CD8-positive, alpha-beta memory T cell (primary cell): ENCODE measurements around the gene IFT81. TPM values are rescaled to one million over a fixed set of nuclear protein-coding genes. Genes with fewer than 3 reads are reported as not detected.
A peak's percentile ranks its signal among the peaks of the same experiment; 100 is the strongest.
"Not testable (repeated sequence)": the region's sequence is repeated elsewhere in the genome, so short reads cannot be mapped to it uniquely, and the experiment has no call there.

ENCODE experiments used
- CTCF ChIA-PET: fragments of 350-600 bp; sonication (Branson Sonifier 250); formaldehyde crosslinking; loops from one replicate; lab custom pipeline; 2021; ENCODE audit warnings: antibody characterized with exemption; lab: Charles Lee
- POLR2A ChIA-PET: fragments of 350-600 bp; sonication (Branson Sonifier 250); formaldehyde crosslinking; loops from one replicate; lab custom pipeline; 2021; ENCODE audit warnings: antibody characterized with exemption; lab: Charles Lee
- DNase-seq, 5 donors: peaks; one replicate each; pipeline versions ENCODE4 v3.0.0 to v3.0.0-alpha.2; 2020 to 2022; ENCODE audit warnings: mixed read lengths in 1 of 5
- H3K27ac ChIP-seq: one replicate; pipeline ENCODE4 v1.7.0; 2013; ENCODE audit warnings: low read depth, mild to moderate bottlenecking, low read length, moderate library complexity
- H3K27me3 ChIP-seq: 2 replicates; pipeline ENCODE4 v1.7.0; 2013; ENCODE audit warnings: low read length, mild to moderate bottlenecking; ENCODE audit not compliant: insufficient read depth, poor library complexity, severe bottlenecking
- H3K36me3 ChIP-seq: 2 replicates; pipeline ENCODE4 v1.7.0; 2013; ENCODE audit warnings: mild to moderate bottlenecking, low read length, moderate library complexity; ENCODE audit not compliant: insufficient read depth
- H3K4me1 ChIP-seq: 2 replicates; pipeline ENCODE4 v1.7.0; 2013; ENCODE audit warnings: mild to moderate bottlenecking, low read length, moderate library complexity; ENCODE audit not compliant: insufficient read depth
- H3K4me3 ChIP-seq: 2 replicates; pipeline ENCODE4 v1.7.0; 2013; ENCODE audit warnings: mild to moderate bottlenecking, low read length
- H3K9me3 ChIP-seq: 2 replicates; pipeline ENCODE4 v1.7.0; 2013; ENCODE audit warnings: mild to moderate bottlenecking, low read length
- H3K27ac Mint-ChIP-seq, 8 donors: one replicate each; pipeline ENCODE4 v1.8.0; 2020 to 2021; ENCODE audit warnings: mixed read lengths in 8 of 8, mild to moderate bottlenecking in 6 of 8, inconsistent platforms in 3 of 8, moderate library complexity in 3 of 8
- H3K27me3 Mint-ChIP-seq, 2 donors: one replicate each; pipeline ENCODE4 v1.8.0; 2020 to 2021; ENCODE audit warnings: mixed read lengths in 2 of 2, mild to moderate bottlenecking in 1 of 2, moderate library complexity in 1 of 2
- H3K36me3 Mint-ChIP-seq, 3 donors: one replicate each; pipeline ENCODE4 v1.8.0; 2020 to 2021; ENCODE audit warnings: mixed read lengths in 3 of 3, inconsistent platforms in 1 of 3, mild to moderate bottlenecking in 1 of 3
- H3K4me1 Mint-ChIP-seq, 3 donors: one replicate each; pipeline ENCODE4 v1.8.0; 2020 to 2021; ENCODE audit warnings: mixed read lengths in 3 of 3, inconsistent platforms in 1 of 3, mild to moderate bottlenecking in 1 of 3
- H3K4me3 Mint-ChIP-seq, 7 donors: one replicate each; pipeline ENCODE4 v1.8.0; 2020 to 2021; ENCODE audit warnings: mixed read lengths in 7 of 7, mild to moderate bottlenecking in 6 of 7, moderate library complexity in 4 of 7, inconsistent platforms in 2 of 7
- H3K9me3 Mint-ChIP-seq, 5 donors: one replicate each; pipeline ENCODE4 v1.8.0; 2020 to 2022; ENCODE audit warnings: mixed read lengths in 5 of 5, mild to moderate bottlenecking in 3 of 5, moderate library complexity in 2 of 5, inconsistent platforms in 1 of 5
- polyA plus RNA-seq: library from polyadenylated mRNA; unstranded; fragments of 300-500 nt; fragmentation: Illumina TruSeq; gene quantifications from one replicate; pipeline ENCODE4 v1.2.3, GENCODE V29; 2021
- total RNA-seq, 2 experiments: library from RNA; stranded (reverse); gene quantifications; one replicate each; pipeline ENCODE4 v1.2.3, GENCODE V29; 2021

The IFT81 gene
- total and polyA plus RNA-seq, 3 experiments from 2014 or later = 0.35 to 4.5 (median 3.7) TPM

DNA sequence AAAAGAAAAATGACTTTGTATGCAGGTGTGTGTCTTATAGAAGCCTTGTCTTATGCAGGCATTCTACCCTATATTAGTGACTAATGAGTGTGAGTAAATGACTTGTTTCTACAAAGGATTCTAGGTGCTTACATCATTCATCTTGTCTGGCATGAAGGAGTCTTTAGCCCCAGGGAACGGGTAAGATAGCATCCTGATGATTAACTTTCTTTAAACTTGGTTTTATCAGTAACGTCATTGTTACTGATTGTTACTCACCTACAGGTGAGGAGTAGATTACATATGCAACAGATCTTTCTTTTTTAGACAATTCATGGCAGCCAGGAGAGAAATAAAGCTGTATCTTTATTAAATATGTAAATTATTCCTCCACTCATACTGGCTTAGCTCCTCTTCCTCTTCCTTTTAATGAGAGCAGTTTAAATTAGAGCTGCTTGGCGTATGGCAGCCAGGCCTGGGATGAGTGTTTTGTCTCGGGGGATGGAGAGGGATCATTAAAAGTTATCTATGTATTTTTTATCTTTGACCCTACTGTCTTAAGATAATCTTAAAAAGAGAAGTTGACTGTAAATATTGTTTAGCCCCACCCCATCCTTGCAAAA is 99.7 kb downstream of the IFT81 start:
- no peaks in the 10 kb centered on the region for H3K9me3 Mint-ChIP-seq
- CTCF ChIA-PET = no interaction called here
- H3K27me3 ChIP-seq = no peaks in the 10 kb centered on the region
- H3K27ac Mint-ChIP-seq = peak overlapping the region in 1 of 8 donors; percentile 28
- no peaks in the 10 kb centered on the region for H3K9me3 ChIP-seq
- no peak overlapping the region for H3K4me3 ChIP-seq
- no peaks in the 10 kb centered on the region for H3K36me3 Mint-ChIP-seq
- H3K4me1 Mint-ChIP-seq = no peaks in the 10 kb centered on the region
- DNase-seq = no peak
- H3K27ac ChIP-seq = no peak overlapping the region
- no peaks in the 10 kb centered on the region for H3K4me1 ChIP-seq
- no peaks in the 10 kb centered on the region for H3K27me3 Mint-ChIP-seq
- no peaks in the 10 kb centered on the region for H3K36me3 ChIP-seq
- H3K4me3 Mint-ChIP-seq = no peak overlapping the region
- POLR2A ChIA-PET = no interaction called here

DNA sequence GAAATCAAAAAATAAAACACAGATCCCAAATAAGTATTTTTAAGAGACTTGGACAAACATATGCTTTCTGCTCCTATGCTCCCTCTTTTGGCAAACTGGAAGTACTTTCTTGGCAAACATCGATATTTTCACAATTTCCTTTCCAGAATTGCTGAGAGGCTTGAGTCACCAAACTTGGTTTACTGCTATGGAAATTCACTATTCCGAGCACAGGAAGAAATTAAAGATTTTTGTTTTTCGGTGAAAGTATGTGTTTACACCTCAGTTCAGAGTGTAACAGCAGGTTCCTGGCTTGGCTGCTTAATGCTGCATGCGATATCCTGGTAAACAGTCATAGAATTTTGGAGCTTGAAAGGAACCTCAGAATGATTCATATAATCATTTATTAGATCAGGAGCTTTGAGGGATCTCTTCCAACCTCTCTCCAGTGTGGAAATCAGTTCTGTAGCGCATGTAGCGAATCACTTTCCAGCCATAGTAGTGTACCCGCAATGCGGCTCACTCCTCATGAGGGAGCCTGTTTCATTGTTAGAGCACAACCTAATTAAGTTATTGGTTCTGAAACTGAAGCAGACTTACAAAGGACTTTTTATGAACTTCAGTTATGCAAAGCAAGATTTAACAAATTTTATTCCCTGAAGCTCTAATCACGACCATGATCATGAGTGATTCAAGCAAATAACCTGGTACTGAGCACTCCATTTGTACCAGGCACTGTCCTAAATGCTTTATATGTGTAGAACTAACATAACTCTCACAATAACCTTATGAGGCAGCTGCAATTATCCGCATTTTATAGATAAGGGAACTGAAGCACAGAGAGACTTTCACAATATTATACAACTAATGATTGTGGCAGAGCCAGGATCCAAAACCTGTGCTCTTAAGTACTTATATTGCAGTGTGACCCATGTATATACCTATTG is 100.5 kb downstream of the IFT81 start:
- Histone ChIP-seq H3K9me3 (no peaks in the 10 kb centered on the region), H3K4me3 (no peak overlapping the region), H3K27me3 (no peaks in the 10 kb centered on the region), H3K27ac (no peak overlapping the region), H3K4me1 (no peaks in the 10 kb centered on the region), H3K36me3 (no peaks in the 10 kb centered on the region)
- H3K4me1 Mint-ChIP-seq = no peaks in the 10 kb centered on the region
- POLR2A ChIA-PET = no interaction called here
- H3K27me3 Mint-ChIP-seq = no peaks in the 10 kb centered on the region
- no peak overlapping the region for H3K4me3 Mint-ChIP-seq
- H3K9me3 Mint-ChIP-seq = no peaks in the 10 kb centered on the region
- no peak overlapping the region for H3K27ac Mint-ChIP-seq
- CTCF ChIA-PET = no interaction called here
- no peaks in the 10 kb centered on the region for H3K36me3 Mint-ChIP-seq
- no peak for DNase-seq

DNA sequence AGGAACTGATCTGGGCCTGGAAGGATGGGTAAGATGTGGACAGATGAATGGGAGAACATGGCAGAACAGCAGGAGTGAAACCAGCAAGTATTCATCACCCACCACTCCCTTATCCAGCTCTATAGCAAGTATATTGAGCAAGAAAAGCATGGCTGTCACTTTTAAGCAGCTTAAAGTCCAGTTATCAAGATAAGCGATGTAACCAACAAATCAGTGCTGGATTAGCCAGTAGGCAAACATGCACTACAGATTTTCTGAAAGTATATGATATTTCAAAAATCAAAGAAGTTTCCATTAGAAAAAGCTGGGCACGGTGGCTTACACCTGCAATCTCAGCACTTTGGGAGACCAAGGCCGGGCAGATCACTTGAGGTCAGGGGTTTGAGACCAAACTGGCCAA is 103.0 kb downstream of the IFT81 start:
- Mint-ChIP-seq H3K27me3 (no peaks in the 10 kb centered on the region), H3K36me3 (no peaks in the 10 kb centered on the region), H3K9me3 (no peaks in the 10 kb centered on the region), H3K4me3 (no peak overlapping the region), H3K4me1 (no peaks in the 10 kb centered on the region), H3K27ac (no peak overlapping the region)
- H3K27ac ChIP-seq = no peak overlapping the region
- H3K4me3 ChIP-seq = no peak overlapping the region
- ChIA-PET POLR2A (interaction anchor here (0.6 kb wide), 1 partner anchor 1652 kb away, joined by 4 read pairs; no protein-coding TSS in a partner anchor), CTCF (no interaction called here)
- no peaks in the 10 kb centered on the region for H3K27me3 ChIP-seq
- H3K9me3 ChIP-seq = no peaks in the 10 kb centered on the region
- DNase-seq = no peak
- no peaks in the 10 kb centered on the region for H3K4me1 ChIP-seq
- H3K36me3 ChIP-seq = no peaks in the 10 kb centered on the region

DNA sequence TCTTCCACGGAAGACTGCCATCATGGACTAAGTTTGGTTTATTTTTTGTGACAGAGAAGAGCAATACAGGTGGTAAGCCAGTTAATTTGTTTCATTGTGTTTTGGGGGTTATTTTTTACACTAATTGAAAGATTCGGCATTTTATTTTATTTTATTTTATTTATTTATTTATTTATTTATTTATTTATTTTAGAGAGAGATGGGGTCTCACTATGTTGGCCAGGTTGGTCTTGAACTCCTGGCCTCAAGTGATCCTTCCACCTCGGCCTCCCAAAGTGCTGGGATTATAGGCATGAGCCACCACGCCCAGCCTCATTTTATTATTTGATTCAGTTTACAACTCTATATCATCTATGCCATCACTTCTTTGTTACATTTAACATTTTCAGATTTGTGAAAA is 104.2 kb downstream of the IFT81 start:
- H3K4me3 Mint-ChIP-seq, H3K9me3 ChIP-seq, H3K9me3 Mint-ChIP-seq, CTCF ChIA-PET, H3K27me3 ChIP-seq, H3K36me3 ChIP-seq, POLR2A ChIA-PET, H3K27me3 Mint-ChIP-seq, H3K27ac ChIP-seq, H3K27ac Mint-ChIP-seq, DNase-seq, H3K4me3 ChIP-seq, H3K4me1 Mint-ChIP-seq, H3K36me3 Mint-ChIP-seq, H3K4me1 ChIP-seq: not testable (repeated sequence)

DNA sequence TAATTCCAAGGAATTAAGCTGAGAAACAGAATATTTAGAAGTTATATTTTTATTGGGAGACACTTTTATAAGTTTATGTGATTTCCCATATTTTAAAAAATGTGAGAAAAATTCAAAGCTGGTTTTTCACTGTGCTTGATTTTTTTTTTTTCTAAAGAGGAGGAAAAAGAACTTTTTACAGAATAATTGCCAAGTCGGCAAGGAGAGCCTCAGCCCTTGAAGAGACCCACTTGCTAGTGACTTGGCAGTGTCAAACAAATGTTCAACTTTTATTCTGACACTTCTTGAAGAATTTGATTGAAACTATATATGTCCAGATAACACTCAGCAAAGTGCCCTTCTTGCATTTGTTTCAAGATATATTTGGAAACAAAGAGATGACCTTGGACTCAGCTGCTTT is 104.6 kb downstream of the IFT81 start:
- no peaks in the 10 kb centered on the region for H3K36me3 Mint-ChIP-seq
- Histone ChIP-seq H3K9me3 (no peaks in the 10 kb centered on the region), H3K4me1 (no peaks in the 10 kb centered on the region), H3K27ac (no peak overlapping the region), H3K4me3 (no peak overlapping the region), H3K36me3 (no peaks in the 10 kb centered on the region), H3K27me3 (no peaks in the 10 kb centered on the region)
- no peak overlapping the region for H3K4me3 Mint-ChIP-seq
- no peak for DNase-seq
- no peaks in the 10 kb centered on the region for H3K27me3 Mint-ChIP-seq
- no peak overlapping the region for H3K27ac Mint-ChIP-seq
- ChIA-PET POLR2A (no interaction called here), CTCF (no interaction called here)
- no peaks in the 10 kb centered on the region for H3K4me1 Mint-ChIP-seq
- H3K9me3 Mint-ChIP-seq = no peaks in the 10 kb centered on the region

DNA sequence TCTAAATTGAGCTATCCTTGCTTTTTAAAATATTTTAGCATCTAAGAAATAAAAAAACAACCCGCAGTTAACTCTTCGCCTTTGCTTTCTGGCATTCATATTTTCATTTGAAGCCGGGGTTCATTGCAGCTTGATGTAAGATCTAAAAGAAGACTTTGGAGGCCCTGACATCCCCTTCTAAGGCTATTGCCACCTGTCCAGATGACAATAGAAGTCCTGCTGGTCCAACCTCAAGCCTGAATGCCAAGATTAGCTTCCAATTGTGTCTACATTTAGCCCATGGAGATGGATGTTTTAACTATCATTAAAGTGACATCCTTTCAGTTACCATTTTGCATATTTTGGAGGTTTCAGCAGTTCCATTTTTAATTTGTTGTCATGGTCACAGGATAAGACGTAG is 105.3 kb downstream of the IFT81 start:
- Histone ChIP-seq H3K27ac (no peak overlapping the region), H3K4me1 (no peaks in the 10 kb centered on the region), H3K4me3 (no peak overlapping the region), H3K36me3 (no peaks in the 10 kb centered on the region), H3K9me3 (no peaks in the 10 kb centered on the region), H3K27me3 (no peaks in the 10 kb centered on the region)
- Mint-ChIP-seq H3K27me3 (no peaks in the 10 kb centered on the region), H3K27ac (peak overlapping the region in 1 of 8 donors; percentile 72), H3K4me1 (no peaks in the 10 kb centered on the region), H3K9me3 (no peaks in the 10 kb centered on the region), H3K4me3 (no peak overlapping the region), H3K36me3 (no peaks in the 10 kb centered on the region)
- ChIA-PET POLR2A (no interaction called here), CTCF (no interaction called here)
- DNase-seq = no peak

DNA sequence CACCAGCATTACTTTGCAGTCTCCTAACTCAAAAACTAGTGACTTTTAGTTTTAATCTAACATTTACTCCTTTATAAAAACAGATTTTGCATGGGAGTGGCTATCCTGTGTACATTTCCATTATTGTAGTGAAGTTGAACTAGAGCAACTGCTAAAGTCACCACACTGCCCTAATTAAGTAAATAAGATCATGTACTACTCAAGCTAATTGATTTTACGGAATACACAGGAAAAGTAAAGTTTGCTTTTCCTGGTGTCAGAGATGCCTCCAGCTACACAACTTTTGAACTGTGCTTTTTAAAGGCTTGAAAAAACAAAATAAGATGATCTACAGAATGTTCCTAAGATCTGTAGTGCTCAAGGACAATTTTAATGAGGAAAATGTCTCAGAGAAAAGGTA is 106.5 kb downstream of the IFT81 start:
- Mint-ChIP-seq H3K4me1 (no peaks in the 10 kb centered on the region), H3K27ac (no peak overlapping the region), H3K9me3 (no peaks in the 10 kb centered on the region), H3K36me3 (no peaks in the 10 kb centered on the region), H3K27me3 (no peaks in the 10 kb centered on the region), H3K4me3 (no peak overlapping the region)
- Histone ChIP-seq H3K27me3 (no peaks in the 10 kb centered on the region), H3K4me3 (no peak overlapping the region), H3K4me1 (no peaks in the 10 kb centered on the region), H3K36me3 (no peaks in the 10 kb centered on the region), H3K27ac (no peak overlapping the region), H3K9me3 (no peaks in the 10 kb centered on the region)
- ChIA-PET CTCF (no interaction called here), POLR2A (no interaction called here)
- no peak for DNase-seq

DNA sequence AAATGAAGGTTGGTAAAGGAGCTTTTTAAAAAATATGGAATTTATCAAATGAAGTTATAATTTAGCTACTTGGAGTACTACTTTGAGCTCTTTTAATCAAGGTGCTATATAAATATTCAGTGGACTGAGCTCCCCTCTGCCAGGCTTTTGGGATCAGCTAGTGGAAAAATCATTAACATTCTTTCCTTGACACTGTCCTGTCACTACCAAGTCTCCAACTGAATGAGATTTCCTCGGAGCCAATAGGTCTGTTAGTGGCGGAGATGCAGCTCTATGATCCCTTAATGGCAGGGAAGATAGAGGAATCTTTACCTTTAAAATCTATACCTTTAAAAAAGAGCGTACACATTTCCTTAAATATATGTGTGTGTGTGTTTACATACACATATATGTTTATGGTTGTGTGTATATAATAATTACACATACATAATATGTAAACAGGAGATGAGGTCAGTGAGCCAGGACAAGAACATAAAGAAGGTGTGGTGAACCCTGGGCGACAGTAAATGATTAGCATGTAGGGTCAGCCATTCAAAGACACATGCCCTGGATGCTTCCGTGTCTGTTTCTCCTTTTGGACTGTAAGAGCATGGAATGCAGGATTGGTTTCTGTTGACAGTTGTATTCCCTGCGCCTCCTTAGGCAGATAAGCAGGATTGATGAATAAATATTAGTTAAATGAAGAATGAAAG is 109.2 kb downstream of the IFT81 start:
- Mint-ChIP-seq H3K9me3 (no peaks in the 10 kb centered on the region), H3K27me3 (peaks cover 0 to 2% of the 10 kb centered on the region in 2 donors), H3K4me1 (no peaks in the 10 kb centered on the region), H3K36me3 (no peaks in the 10 kb centered on the region), H3K4me3 (no peak overlapping the region), H3K27ac (no peak overlapping the region)
- H3K4me3 ChIP-seq = no peak overlapping the region
- no peaks in the 10 kb centered on the region for H3K36me3 ChIP-seq
- no peaks in the 10 kb centered on the region for H3K27me3 ChIP-seq
- H3K4me1 ChIP-seq = no peaks in the 10 kb centered on the region
- ChIA-PET CTCF (no interaction called here), POLR2A (no interaction called here)
- no peaks in the 10 kb centered on the region for H3K9me3 ChIP-seq
- no peak overlapping the region for H3K27ac ChIP-seq
- no peak for DNase-seq
